GM12891 (cell line): Measurements from ENCODE around the gene OVOL1.

ENCODE experiments used
- POLR2A ChIP-seq: IDR thresholded peaks from 2 replicates; pipeline ENCODE4 v1.6.1; 2011; ENCODE audit warnings: low read depth, low read length, control low read depth
- POLR2AphosphoS5 ChIP-seq: IDR thresholded peaks from 2 replicates; pipeline ENCODE4 v1.6.1; 2011; ENCODE audit warnings: low read depth, low read length, control low read depth
- POU2F2 ChIP-seq: IDR thresholded peaks from 2 replicates; pipeline ENCODE4 v1.6.1; 2011; ENCODE audit warnings: low read depth, mild to moderate bottlenecking, control low read depth, low read length, moderate library complexity
- TAF1 ChIP-seq: IDR thresholded peaks from 2 replicates; pipeline ENCODE4 v1.6.1; 2011; ENCODE audit warnings: low read depth, low read length, control low read depth

DNA sequence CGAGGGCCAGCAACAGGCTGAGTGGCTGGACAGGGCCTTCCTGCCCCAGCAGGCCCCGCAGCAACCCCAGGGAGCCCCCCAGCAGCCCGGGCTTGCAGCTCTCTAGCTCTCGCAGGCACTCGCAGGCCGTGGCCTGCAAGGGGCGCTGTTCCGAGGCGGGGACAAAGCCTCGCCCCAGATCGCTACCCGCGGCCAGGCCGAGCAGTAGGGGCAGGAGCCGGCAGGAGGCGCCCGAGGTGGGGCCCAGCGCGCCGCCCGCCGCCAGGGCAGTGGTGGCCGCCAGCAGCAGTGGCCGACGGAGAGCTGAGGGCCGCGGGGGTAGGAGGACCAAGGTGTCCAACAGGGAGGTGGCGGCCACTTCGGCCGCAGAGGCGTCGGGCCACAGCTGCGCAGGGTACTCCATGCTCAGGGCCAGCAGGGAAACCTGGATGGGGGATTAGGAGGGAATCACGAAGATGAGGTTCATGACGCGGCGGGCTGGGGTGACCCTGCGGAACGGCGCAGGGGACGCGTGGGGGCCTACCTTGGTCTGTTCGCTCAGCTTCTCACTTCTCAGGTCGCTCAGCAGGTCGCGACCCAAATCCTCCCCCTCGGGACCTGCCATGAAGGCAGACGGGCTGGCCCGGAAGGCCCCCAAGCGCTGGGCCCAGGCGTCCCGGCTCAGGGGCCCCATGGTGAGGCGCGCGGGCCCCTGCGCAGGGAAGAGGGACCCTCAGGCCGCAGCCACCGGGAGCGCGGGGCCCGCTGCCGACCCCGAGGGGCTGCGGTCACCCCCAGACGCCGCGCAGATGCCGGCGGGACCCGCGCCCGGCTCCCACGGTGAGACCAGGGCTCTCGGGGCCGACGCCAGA is 6.7 kb upstream of the OVOL1 start:
- TF ChIP-seq TAF1 (no peak), POLR2AphosphoS5 (no peak), POLR2A (no peak), POU2F2 (no peak)
